ENCODE data around the gene DIABLO. TPM values are rescaled to one million over a fixed set of nuclear protein-coding genes. Genes with fewer than 3 reads are reported as not detected.
A peak's percentile ranks its signal among the peaks of the same experiment; 100 is the strongest.

The DIABLO gene
- total and polyA plus RNA-seq, 9 of the 15 experiments (the other 6 are each of a cell fraction or from before 2014, with no cell fraction given), result 37.3 to 101 (median 80.1) TPM

DNA sequence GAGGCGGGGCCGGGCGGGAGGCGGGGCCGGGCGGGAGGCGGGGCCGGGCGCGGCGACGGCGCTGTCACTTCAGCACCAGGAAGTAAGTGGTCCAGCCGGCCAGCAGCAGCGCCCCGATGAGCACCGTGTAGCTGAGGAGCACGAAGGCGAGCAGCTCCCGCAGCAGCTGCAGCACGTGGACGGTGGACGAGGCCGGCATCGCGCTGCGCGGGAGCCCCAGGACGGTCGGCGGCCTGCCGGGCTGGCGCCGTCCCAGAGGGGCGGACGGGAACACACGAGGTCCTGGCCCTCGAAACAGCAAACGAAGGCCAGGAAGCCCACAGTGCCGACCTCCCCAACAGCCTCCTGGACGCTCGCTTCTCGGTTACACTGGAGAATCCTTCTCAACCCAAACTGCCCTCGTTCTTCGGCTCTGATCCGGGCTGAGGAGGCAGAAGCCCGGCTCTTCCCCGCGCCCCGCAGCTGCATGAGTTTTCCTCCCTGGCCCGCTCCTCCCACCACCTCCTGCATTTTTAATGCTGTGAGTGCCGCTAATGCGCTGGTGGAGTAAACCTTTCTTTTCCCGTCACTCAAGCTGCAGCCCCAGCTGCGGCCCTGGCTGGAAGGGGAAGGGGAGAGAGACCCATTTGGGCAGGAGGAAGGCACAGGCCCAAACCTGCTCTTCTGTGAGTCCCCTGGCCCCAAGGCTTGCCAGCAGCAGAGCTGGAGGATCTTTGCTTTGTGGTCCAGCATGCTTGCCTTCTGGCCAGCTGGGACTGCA, 694 bp upstream of the DIABLO start (continued):
- TF ChIP-seq ZNF592 (IDR thresholded peaks at IDR 0.05) (peak; percentile 93), ZNF639 (CRISPR knock-in tag; conservative IDR thresholded peaks at IDR 0.05 in 1 of 2, IDR thresholded peaks at IDR 0.05 in 1 of 2) (peak in 1 of 2 experiments; percentile 13; a peak in 1 of 4 replicates), BRCA1 (IDR thresholded peaks at IDR 0.05) (no peak), BRCA1 (CRISPR knock-in tag; IDR thresholded peaks at IDR 0.05) (peak; percentile 99), TEAD1 (CRISPR knock-in tag; IDR thresholded peaks at IDR 0.05) (peak; percentile 57 to 83; a peak in 2 of 4 replicates), NFIC (IDR thresholded peaks at IDR 0.05) (peak; percentile 42; the same call in 1 of the 2 replicates)
- TF ChIP-seq, protein P1, sequence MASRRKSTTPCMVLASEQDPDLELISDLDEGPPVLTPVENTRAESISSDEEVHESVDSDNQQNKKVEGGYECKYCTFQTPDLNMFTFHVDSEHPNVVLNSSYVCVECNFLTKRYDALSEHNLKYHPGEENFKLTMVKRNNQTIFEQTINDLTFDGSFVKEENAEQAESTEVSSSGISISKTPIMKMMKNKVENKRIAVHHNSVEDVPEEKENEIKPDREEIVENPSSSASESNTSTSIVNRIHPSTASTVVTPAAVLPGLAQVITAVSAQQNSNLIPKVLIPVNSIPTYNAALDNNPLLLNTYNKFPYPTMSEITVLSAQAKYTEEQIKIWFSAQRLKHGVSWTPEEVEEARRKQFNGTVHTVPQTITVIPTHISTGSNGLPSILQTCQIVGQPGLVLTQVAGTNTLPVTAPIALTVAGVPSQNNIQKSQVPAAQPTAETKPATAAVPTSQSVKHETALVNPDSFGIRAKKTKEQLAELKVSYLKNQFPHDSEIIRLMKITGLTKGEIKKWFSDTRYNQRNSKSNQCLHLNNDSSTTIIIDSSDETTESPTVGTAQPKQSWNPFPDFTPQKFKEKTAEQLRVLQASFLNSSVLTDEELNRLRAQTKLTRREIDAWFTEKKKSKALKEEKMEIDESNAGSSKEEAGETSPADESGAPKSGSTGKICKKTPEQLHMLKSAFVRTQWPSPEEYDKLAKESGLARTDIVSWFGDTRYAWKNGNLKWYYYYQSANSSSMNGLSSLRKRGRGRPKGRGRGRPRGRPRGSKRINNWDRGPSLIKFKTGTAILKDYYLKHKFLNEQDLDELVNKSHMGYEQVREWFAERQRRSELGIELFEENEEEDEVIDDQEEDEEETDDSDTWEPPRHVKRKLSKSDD (conservative IDR thresholded peaks at IDR 0.05; ENCODE audit: low read length), result no peak
- TF ChIP-seq, protein P2, sequence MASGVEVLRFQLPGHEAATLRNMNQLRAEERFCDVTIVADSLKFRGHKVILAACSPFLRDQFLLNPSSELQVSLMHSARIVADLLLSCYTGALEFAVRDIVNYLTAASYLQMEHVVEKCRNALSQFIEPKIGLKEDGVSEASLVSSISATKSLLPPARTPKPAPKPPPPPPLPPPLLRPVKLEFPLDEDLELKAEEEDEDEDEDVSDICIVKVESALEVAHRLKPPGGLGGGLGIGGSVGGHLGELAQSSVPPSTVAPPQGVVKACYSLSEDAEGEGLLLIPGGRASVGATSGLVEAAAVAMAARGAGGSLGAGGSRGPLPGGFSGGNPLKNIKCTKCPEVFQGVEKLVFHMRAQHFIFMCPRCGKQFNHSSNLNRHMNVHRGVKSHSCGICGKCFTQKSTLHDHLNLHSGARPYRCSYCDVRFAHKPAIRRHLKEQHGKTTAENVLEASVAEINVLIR (CRISPR knock-in tag; IDR thresholded peaks at IDR 0.05), result no peak
